ENCODE results near the gene ATG14. TPM values are rescaled to one million over a fixed set of nuclear protein-coding genes. Genes with fewer than 3 reads are reported as not detected.

Gene ATG14
- total RNA-seq, 4 donors from 2014 or later, result 10.3 to 18.9 (median 13.9) TPM

DNA sequence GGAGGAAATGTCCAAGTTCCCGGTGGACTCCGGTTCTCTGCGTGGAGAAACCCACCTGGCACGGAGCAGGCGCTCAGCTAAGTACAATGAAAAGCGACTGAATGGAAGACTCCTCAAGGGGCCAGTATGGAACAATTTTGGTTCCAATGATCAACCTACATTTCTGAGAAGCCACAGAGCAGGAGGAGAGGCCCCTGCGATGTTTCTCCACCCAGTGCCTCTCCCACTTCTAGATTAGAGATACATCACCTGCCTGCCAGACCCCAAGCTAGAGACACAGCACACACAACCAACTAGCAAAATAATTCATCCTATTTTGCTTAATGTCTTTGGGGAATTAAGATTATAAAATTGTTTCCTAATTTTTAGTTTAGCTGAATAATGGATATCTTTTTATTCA lies 38.8 kb downstream of the ATG14 start:
- Histone ChIP-seq H3K27me3 (no peaks in the 10 kb centered on the region), H3K27ac (no peak overlapping the region), H3K9me3 (no peaks in the 10 kb centered on the region), H3K36me3 (peaks cover 0 to 36% (median 0%) of the 10 kb centered on the region in 3 donors), H3K4me1 (no peaks in the 10 kb centered on the region), H3K4me3 (no peak overlapping the region)
- TF ChIP-seq CTCF (IDR thresholded peaks at IDR 0.05), result no peak
- TF ChIP-seq POLR2A (IDR thresholded peaks at IDR 0.05), result no peak
- DNase-seq, result no peak

GRCh38 chr14:55372423-55372822 lies 39.2 kb downstream of the ATG14 start:
- Histone ChIP-seq H3K4me1 (no peaks in the 10 kb centered on the region), H3K36me3 (peaks cover 0 to 36% (median 0%) of the 10 kb centered on the region in 3 donors), H3K9me3 (no peaks in the 10 kb centered on the region), H3K27me3 (no peaks in the 10 kb centered on the region), H3K27ac (no peak overlapping the region), H3K4me3 (no peak overlapping the region)
- TF ChIP-seq CTCF (IDR thresholded peaks at IDR 0.05) (no peak), POLR2A (IDR thresholded peaks at IDR 0.05) (no peak)
- no peak for DNase-seq

GRCh38 chr14:55370883-55371455 lies 40.7 kb downstream of the ATG14 start:
- no peak for DNase-seq
- no peak overlapping the region for H3K4me3 ChIP-seq
- no peaks in the 10 kb centered on the region for H3K4me1 ChIP-seq
- peaks cover 0 to 21% (median 0%) of the 10 kb centered on the region in 3 donors for H3K36me3 ChIP-seq
- no peak for TF ChIP-seq CTCF (IDR thresholded peaks at IDR 0.05)
- TF ChIP-seq POLR2A (IDR thresholded peaks at IDR 0.05), result no peak
- no peaks in the 10 kb centered on the region for H3K9me3 ChIP-seq
- H3K27ac ChIP-seq, result no peak overlapping the region
- no peaks in the 10 kb centered on the region for H3K27me3 ChIP-seq

DNA sequence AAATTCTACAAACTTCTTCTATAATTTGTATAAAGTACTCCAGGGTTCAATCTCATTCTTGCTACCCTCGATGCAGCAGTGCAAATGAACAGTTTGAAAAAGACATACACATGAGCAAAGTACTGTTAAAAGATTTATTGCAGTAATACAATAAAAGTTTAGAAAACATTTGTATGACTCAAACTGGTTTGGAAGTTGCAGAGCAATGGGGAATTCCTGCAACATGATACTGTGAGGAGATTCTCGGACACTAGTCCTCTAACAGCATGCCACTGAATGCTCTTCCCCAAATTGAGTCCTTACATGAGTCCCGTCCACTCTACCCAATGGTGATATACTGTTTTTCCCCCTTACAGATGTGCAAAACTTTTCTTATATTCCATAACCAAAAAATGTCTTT lies 45.4 kb downstream of the ATG14 start:
- no peak overlapping the region for H3K27ac ChIP-seq

GRCh38 chr14:55361190-55361589 lies 50.4 kb downstream of the ATG14 start:
- Histone ChIP-seq H3K4me3 (no peak overlapping the region), H3K4me1 (no peaks in the 10 kb centered on the region), H3K27me3 (no peaks in the 10 kb centered on the region), H3K27ac (no peak overlapping the region), H3K36me3 (peaks cover 0 to 9% (median 0%) of the 10 kb centered on the region in 3 donors), H3K9me3 (no peaks in the 10 kb centered on the region)
- TF ChIP-seq CTCF (IDR thresholded peaks at IDR 0.05) (no peak), POLR2A (IDR thresholded peaks at IDR 0.05) (no peak)
- no peak for DNase-seq

More for the DNA sequence above, 45.4 kb downstream of the ATG14 start:
- no peaks in the 10 kb centered on the region for H3K4me1 ChIP-seq
- H3K36me3 ChIP-seq, result peaks cover 0 to 29% (median 0%) of the 10 kb centered on the region in 3 donors
- no peak for DNase-seq
- H3K27me3 ChIP-seq, result no peaks in the 10 kb centered on the region
- H3K9me3 ChIP-seq, result no peaks in the 10 kb centered on the region
- TF ChIP-seq CTCF (IDR thresholded peaks at IDR 0.05), result no peak
- no peak for TF ChIP-seq POLR2A (IDR thresholded peaks at IDR 0.05)
- no peak overlapping the region for H3K4me3 ChIP-seq

Data from Peyer's patch (tissue), 4 donors.